ENCODE results near the gene PI4KA.

- no peak for TF ChIP-seq CTCF (IDR thresholded peaks at IDR 0.05)
- no peak for TF ChIP-seq POLR2AphosphoS5 (IDR thresholded peaks at IDR 0.05)
Observed at GRCh38 chr22:20865875-20866445, 7.3 kb upstream of the PI4KA start.

All from prostate gland (tissue), 2 donors.